ENCODE measurements around the gene OR1I1. TPM values are rescaled to one million over a fixed set of nuclear protein-coding genes. Genes with fewer than 3 reads are reported as not detected.

The OR1I1 gene
- total RNA-seq, 1 experiment from 2014 or later = not detected

- no peaks in the 10 kb centered on the region for H3K79me1 ChIP-seq (ENCODE audit: insufficient read depth, low read depth, low read length, poor library complexity, severe bottlenecking)
- Mint-ChIP-seq H3K27me3 (ENCODE audit: low read depth) (peaks cover 3% of the 10 kb centered on the region), H3K4me3 (no peak overlapping the region), H3K9me3 (peaks cover 3 to 64% of the 10 kb centered on the region in 2 experiments; a peak in 4 of 5 replicates), H3K4me1 (no peaks in the 10 kb centered on the region), H3K27ac (no peak overlapping the region), H3K36me3 (ENCODE audit: insufficient read depth in 1 of 3, low read depth in 3 of 3) (peaks cover 0 to 14% (median 0%) of the 10 kb centered on the region in 3 experiments; a peak in 1 of 7 replicates)
- no peak overlapping the region for H4K8ac ChIP-seq (replicated peaks; ENCODE audit: insufficient read length, low read depth, low read length)
- no peak overlapping the region for H2BK120ac ChIP-seq (ENCODE audit: low read depth, low read length, poor library complexity, severe bottlenecking)
- H4K20me1 ChIP-seq (ENCODE audit: control insufficient read depth, insufficient read depth, insufficient read length) = no peaks in the 10 kb centered on the region
- H4K91ac ChIP-seq (ENCODE audit: insufficient read length, low read depth, low read length) = no peak overlapping the region
- no peak overlapping the region for H2BK20ac ChIP-seq (ENCODE audit: low read depth, low read length, poor library complexity, severe bottlenecking)
- no peaks in the 10 kb centered on the region for H3K23me2 ChIP-seq (ENCODE audit: insufficient read length, low read depth, low read length, poor library complexity, severe bottlenecking)
- H4K5ac ChIP-seq (ENCODE audit: insufficient read length, low read depth, low read length) = no peak overlapping the region
- no peak overlapping the region for H3K4me2 ChIP-seq (ENCODE audit: insufficient read depth, insufficient read length, low read length)
- H3K79me2 ChIP-seq (ENCODE audit: insufficient read depth, low read length) = no peaks in the 10 kb centered on the region
- no peak overlapping the region for H3K23ac ChIP-seq (ENCODE audit: insufficient read length, low read depth, low read length)
- no peak for DNase-seq
- no peak overlapping the region for H3T11ph ChIP-seq (ENCODE audit: low read length)
- H3K4me1 ChIP-seq (ENCODE audit: insufficient read depth, low read length) = peaks cover 2% of the 10 kb centered on the region
- H3K9me3 ChIP-seq (ENCODE audit: control insufficient read depth, low read depth, low read length) = no peaks in the 10 kb centered on the region
- WGBS (ENCODE audit: extremely low coverage, insufficient read length, low lambda C conversion rate) = no CpG with 5 or more reads among the region's 2 CpGs
- no peak for TF ChIP-seq CTCF (conservative IDR thresholded peaks at IDR 0.05)
- no peak overlapping the region for H3K4ac ChIP-seq (ENCODE audit: low read depth, low read length)
- no peak overlapping the region for H3K9ac ChIP-seq (ENCODE audit: extremely low read depth, insufficient read length, low read length)
- no peak overlapping the region for H3K56ac ChIP-seq (ENCODE audit: insufficient read length, low read depth, low read length)
- H2AK5ac ChIP-seq (ENCODE audit: insufficient read length, low read length) = no peak overlapping the region
- H3K27me3 ChIP-seq (ENCODE audit: insufficient read depth, low read length) = no peaks in the 10 kb centered on the region
- no peak overlapping the region for H3K18ac ChIP-seq (ENCODE audit: insufficient read length, low read depth, low read length)
- H2BK15ac ChIP-seq (ENCODE audit: low read depth, low read length) = no peak overlapping the region
- no peak overlapping the region for H3K14ac ChIP-seq (ENCODE audit: insufficient read depth, low read length)
- no peak overlapping the region for H2BK12ac ChIP-seq (ENCODE audit: insufficient read length, low read depth, low read length)
- H3K27ac ChIP-seq (ENCODE audit: insufficient read length, low read depth, low read length) = no peak overlapping the region
- H2BK5ac ChIP-seq (ENCODE audit: insufficient read length, low read length) = no peak overlapping the region
- no peak overlapping the region for H2AFZ ChIP-seq (ENCODE audit: low read length)
Observed at GRCh38 chr19:15042826-15043225, 39.2 kb upstream of the OR1I1 start.
